Activated CD8-positive, alpha-beta T cell treated with anti-CD3 and anti-CD28 coated beads for 36 hours (primary cell): ENCODE results near the gene RICTOR. TPM values are rescaled to one million over a fixed set of nuclear protein-coding genes. Genes with fewer than 3 reads are reported as not detected.

Experiments used
- ATAC-seq: fragments of 200-7000 bp; cut with Tn5 transposase; one replicate; pipeline ENCODE4 v1.10.0; 2021; ENCODE audit warnings: mild to moderate bottlenecking, moderate library complexity
- CTCF ChIA-PET: fragments of 350-600 bp; sonication (Branson Sonifier 250); formaldehyde crosslinking; loops from one replicate; lab custom pipeline; 2021; ENCODE audit warnings: antibody characterized with exemption; lab: Charles Lee
- POLR2A ChIA-PET: fragments of 350-600 bp; sonication (Branson Sonifier 250); formaldehyde crosslinking; loops from one replicate; lab custom pipeline; 2021; ENCODE audit warnings: antibody characterized with exemption; lab: Charles Lee
- DNase-seq: peaks from one replicate; pipeline ENCODE4 v3.0.0-alpha.2; 2020
- H3K27ac Mint-ChIP-seq: one replicate; pipeline ENCODE4 v1.8.0; 2021; ENCODE audit warnings: mild to moderate bottlenecking, mixed read lengths
- H3K27me3 Mint-ChIP-seq: one replicate; pipeline ENCODE4 v1.8.0; 2021; ENCODE audit warnings: mixed read lengths
- H3K36me3 Mint-ChIP-seq: one replicate; pipeline ENCODE4 v1.8.0; 2021; ENCODE audit warnings: low read depth, mixed read lengths
- H3K4me1 Mint-ChIP-seq: one replicate; pipeline ENCODE4 v1.8.0; 2021; ENCODE audit warnings: low read depth, mixed read lengths
- H3K4me3 Mint-ChIP-seq: one replicate; pipeline ENCODE4 v1.8.0; 2021; ENCODE audit warnings: mild to moderate bottlenecking, moderate library complexity, mixed read lengths
- H3K9me3 Mint-ChIP-seq: one replicate; pipeline ENCODE4 v1.8.0; 2021; ENCODE audit warnings: mixed read lengths
- intact Hi-C: fragments of 100-400 bp; cut with micrococcal nuclease; formaldehyde crosslinking; loops from one replicate; pipeline ENCODE4 v1.10.0; 2022
- total RNA-seq, 2 experiments: library from RNA; stranded (reverse); gene quantifications; one replicate each; pipeline ENCODE4 v1.2.3, GENCODE V29; 2021
- TF ChIP-seq, protein P1 (sequence below): fragments of 200-600 bp; IDR thresholded peaks from one replicate; pipeline ENCODE4 v1.8.0; 2022; ENCODE audit warnings: antibody characterized with exemption, mild to moderate bottlenecking

Gene RICTOR
- total RNA-seq, 2 experiments from 2014 or later: 23.9 to 26.1 TPM

DNA sequence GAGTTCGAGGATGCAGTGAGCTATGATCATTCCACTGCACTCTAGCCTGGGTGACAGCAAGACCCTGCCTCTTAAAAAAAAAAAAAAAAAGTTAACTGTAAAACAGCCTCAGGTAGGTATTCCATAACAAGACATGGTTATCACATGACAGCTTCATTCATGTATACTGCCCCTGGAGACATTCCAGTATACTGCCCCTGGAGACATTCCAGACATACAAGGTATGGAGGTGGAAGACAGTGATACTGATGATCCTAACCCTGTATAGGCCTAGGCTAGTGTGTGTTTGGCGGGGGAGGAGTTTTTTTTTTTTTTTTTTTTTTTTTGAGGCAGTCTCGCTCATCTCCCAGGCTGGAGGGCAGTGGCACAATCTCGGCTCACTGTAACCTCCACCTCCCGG, 105.5 kb downstream of the RICTOR start:
- DNase-seq: no peak
- Mint-ChIP-seq H3K27ac (no peak overlapping the region), H3K36me3 (peaks cover 6% of the 10 kb centered on the region), H3K27me3 (no peaks in the 10 kb centered on the region), H3K4me3 (no peak overlapping the region), H3K4me1 (no peaks in the 10 kb centered on the region), H3K9me3 (no peaks in the 10 kb centered on the region)
- CTCF ChIA-PET: no interaction called here
- intact Hi-C loops: no loop called here
- POLR2A ChIA-PET: interaction anchor here (0.6 kb wide), 2 partner anchors 77 to 153 kb away, joined by 3 read pairs; no protein-coding TSS in a partner anchor
- no peak for ATAC-seq
- TF ChIP-seq, protein P1, sequence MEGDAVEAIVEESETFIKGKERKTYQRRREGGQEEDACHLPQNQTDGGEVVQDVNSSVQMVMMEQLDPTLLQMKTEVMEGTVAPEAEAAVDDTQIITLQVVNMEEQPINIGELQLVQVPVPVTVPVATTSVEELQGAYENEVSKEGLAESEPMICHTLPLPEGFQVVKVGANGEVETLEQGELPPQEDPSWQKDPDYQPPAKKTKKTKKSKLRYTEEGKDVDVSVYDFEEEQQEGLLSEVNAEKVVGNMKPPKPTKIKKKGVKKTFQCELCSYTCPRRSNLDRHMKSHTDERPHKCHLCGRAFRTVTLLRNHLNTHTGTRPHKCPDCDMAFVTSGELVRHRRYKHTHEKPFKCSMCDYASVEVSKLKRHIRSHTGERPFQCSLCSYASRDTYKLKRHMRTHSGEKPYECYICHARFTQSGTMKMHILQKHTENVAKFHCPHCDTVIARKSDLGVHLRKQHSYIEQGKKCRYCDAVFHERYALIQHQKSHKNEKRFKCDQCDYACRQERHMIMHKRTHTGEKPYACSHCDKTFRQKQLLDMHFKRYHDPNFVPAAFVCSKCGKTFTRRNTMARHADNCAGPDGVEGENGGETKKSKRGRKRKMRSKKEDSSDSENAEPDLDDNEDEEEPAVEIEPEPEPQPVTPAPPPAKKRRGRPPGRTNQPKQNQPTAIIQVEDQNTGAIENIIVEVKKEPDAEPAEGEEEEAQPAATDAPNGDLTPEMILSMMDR: no peak

DNA sequence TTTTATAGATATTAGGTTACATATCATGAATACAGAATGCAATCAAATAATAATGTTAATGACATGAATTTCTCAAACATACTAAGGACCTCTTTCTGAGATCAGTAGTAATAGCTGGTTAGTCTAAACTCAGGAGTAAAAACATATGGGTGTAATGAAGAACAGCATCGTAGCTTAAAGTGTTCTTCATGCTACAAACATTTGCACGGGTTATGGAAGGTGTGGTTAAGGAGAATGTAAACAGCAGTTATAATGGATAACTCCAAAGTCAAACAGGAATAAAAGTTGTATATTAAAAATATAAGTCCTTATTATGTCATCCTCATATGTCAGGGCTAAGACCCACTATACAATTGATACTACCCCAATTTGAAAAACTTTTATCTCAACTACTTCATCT, 112.5 kb downstream of the RICTOR start:
- DNase-seq: no peak
- H3K4me3 Mint-ChIP-seq: no peak overlapping the region
- no peaks in the 10 kb centered on the region for H3K27me3 Mint-ChIP-seq
- TF ChIP-seq, protein P1: no peak
- H3K4me1 Mint-ChIP-seq: no peaks in the 10 kb centered on the region
- intact Hi-C loops: no loop called here
- H3K27ac Mint-ChIP-seq: no peak overlapping the region
- ATAC-seq: no peak
- no peaks in the 10 kb centered on the region for H3K9me3 Mint-ChIP-seq
- CTCF ChIA-PET: no interaction called here
- peaks cover 20% of the 10 kb centered on the region for H3K36me3 Mint-ChIP-seq
- POLR2A ChIA-PET: interaction anchor here (0.6 kb wide), 1 partner anchor 24 kb away, joined by 4 read pairs; no protein-coding TSS in a partner anchor

DNA sequence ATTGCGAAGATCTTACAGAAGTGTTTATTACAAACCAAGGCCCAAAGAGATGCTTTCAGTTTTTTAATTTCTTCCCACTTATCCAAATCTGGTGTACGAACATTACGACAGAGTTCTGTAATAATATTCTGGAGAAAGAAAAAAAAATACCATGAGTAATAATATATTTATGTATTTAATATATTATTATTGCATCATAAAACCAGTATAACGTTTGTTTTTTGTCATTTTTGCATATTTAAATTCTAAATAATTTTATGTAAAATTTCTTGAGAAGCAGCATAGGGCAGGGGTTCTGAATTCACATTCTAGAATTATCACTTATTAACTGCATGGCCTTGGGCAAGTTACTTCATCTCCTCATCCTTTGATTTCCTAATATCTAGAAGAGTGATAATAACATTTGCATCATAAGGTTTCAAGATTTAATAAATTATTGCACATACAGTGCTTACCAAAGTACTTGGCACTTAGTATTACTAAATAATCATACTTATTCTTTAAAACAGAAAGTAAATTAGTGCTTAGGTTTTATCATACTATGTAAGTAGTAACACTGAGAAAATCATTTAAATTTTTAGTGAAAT, 120.7 kb downstream of the RICTOR start:
- ChIA-PET POLR2A (no interaction called here), CTCF (no interaction called here)
- Mint-ChIP-seq H3K9me3 (no peaks in the 10 kb centered on the region), H3K27me3 (no peaks in the 10 kb centered on the region), H3K36me3 (peaks cover 34% of the 10 kb centered on the region), H3K27ac (no peak overlapping the region), H3K4me1 (no peaks in the 10 kb centered on the region), H3K4me3 (no peak overlapping the region)
- TF ChIP-seq, protein P1: no peak
- DNase-seq (no peak), ATAC-seq (no peak)
- intact Hi-C loops: no loop called here

DNA sequence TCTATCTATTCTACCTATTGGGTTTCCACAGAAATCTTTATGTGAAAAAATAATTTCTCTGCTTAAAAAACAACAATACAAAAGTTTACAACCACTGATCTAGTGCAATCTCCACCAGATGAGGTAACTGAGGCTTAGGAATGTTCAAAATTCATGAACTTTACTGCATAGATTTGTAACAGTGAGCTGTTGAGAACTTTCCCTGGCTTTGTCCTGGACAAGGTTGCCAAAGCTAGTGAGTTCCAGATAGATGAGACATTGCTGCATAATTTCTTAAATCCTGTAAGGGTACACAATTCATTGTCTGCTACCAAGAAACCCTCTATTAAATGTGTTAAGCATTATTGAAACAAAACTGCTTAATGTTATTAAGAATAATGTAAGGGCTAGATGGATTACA, 125.7 kb downstream of the RICTOR start:
- H3K27ac Mint-ChIP-seq: no peak overlapping the region
- intact Hi-C loops: no loop called here
- H3K36me3 Mint-ChIP-seq: peaks cover 22% of the 10 kb centered on the region
- ChIA-PET POLR2A (no interaction called here), CTCF (interaction anchor here (2.8 kb wide), 1 partner anchor 133 kb away, joined by 8 read pairs; no protein-coding TSS in a partner anchor)
- DNase-seq (no peak), ATAC-seq (no peak)
- H3K4me3 Mint-ChIP-seq: no peak overlapping the region
- TF ChIP-seq, protein P1: no peak
- H3K27me3 Mint-ChIP-seq: no peaks in the 10 kb centered on the region
- no peaks in the 10 kb centered on the region for H3K4me1 Mint-ChIP-seq
- H3K9me3 Mint-ChIP-seq: no peaks in the 10 kb centered on the region

DNA sequence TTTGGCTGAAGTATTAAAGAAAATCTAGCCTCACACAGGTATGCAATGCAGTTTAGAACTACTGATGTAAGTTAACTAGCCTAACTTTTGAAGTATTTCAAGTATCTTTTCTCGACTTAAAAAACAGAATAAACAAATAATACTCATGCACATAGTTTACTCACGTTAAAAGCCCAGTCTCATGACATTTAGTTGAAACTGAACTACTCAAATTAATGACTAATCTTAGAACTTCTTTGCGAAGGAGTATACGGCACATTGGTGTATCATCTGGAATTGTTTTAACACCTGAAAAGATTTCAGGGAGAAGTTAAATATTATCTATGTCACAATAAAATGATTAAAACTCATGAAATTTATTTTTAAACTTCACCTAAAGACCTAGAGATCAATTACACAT, 129.9 kb downstream of the RICTOR start:
- intact Hi-C loops: no loop called here
- TF ChIP-seq, protein P1: no peak
- no peak overlapping the region for H3K4me3 Mint-ChIP-seq
- H3K4me1 Mint-ChIP-seq: no peaks in the 10 kb centered on the region
- ChIA-PET CTCF (no interaction called here), POLR2A (interaction anchor here (0.7 kb wide), 1 partner anchor 491 kb away, joined by 3 read pairs; no protein-coding TSS in a partner anchor)
- H3K36me3 Mint-ChIP-seq: peaks cover 20% of the 10 kb centered on the region
- ATAC-seq: no peak
- no peak for DNase-seq
- H3K27ac Mint-ChIP-seq: no peak overlapping the region
- H3K27me3 Mint-ChIP-seq: no peaks in the 10 kb centered on the region
- no peaks in the 10 kb centered on the region for H3K9me3 Mint-ChIP-seq
